ENCODE data around the gene CCDC122. TPM values are rescaled to one million over a fixed set of nuclear protein-coding genes. Genes with fewer than 3 reads are reported as not detected.

Gene CCDC122
- total RNA-seq, 6 experiments from 2014 or later, result 3.9 to 6.3 (median 5.2) TPM

DNA sequence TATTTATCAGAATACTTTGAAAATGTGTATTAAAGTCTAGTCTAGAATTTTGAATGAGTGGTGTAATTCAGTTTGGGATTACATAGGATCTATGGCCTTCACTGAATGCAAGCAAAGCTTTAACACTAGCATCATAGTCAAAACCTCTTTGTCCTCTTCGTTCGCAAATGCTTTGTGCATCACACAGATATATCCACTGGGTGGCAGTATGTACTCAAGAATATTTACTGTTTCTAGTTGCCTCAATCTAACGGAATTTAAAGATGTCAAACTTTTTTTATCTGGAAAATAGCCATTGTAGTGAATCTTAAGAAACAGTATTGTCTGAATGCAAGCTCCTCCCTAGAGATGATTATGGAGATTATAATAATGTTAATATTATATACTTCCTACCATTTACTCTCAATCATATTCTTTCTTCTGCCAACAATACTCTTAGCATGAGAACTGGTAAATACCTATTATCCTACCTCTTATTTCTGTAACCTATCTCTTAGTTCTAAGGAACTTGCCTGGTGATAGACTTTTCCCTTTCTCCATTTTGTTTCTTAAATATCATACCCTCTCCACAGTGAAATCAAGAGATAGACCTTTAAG lies 26.0 kb upstream of the CCDC122 start:
- DNase-seq, result peak; percentile 60
- H3K4me3 Mint-ChIP-seq, result no peak overlapping the region
- no peaks in the 10 kb centered on the region for H3K9me3 Mint-ChIP-seq
- H3K27me3 Mint-ChIP-seq (ENCODE audit: insufficient read depth), result peaks cover 12% of the 10 kb centered on the region; the same call in 1 of the 2 replicates
- TF ChIP-seq, protein P1, sequence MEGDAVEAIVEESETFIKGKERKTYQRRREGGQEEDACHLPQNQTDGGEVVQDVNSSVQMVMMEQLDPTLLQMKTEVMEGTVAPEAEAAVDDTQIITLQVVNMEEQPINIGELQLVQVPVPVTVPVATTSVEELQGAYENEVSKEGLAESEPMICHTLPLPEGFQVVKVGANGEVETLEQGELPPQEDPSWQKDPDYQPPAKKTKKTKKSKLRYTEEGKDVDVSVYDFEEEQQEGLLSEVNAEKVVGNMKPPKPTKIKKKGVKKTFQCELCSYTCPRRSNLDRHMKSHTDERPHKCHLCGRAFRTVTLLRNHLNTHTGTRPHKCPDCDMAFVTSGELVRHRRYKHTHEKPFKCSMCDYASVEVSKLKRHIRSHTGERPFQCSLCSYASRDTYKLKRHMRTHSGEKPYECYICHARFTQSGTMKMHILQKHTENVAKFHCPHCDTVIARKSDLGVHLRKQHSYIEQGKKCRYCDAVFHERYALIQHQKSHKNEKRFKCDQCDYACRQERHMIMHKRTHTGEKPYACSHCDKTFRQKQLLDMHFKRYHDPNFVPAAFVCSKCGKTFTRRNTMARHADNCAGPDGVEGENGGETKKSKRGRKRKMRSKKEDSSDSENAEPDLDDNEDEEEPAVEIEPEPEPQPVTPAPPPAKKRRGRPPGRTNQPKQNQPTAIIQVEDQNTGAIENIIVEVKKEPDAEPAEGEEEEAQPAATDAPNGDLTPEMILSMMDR (IDR thresholded peaks at IDR 0.05), result peak; percentile 90
- H3K27ac Mint-ChIP-seq, result no peak overlapping the region
- peaks cover 10% of the 10 kb centered on the region for H3K4me1 Mint-ChIP-seq (ENCODE audit: low read depth)
- H3K36me3 Mint-ChIP-seq (ENCODE audit: low read depth), result no peaks in the 10 kb centered on the region

DNA sequence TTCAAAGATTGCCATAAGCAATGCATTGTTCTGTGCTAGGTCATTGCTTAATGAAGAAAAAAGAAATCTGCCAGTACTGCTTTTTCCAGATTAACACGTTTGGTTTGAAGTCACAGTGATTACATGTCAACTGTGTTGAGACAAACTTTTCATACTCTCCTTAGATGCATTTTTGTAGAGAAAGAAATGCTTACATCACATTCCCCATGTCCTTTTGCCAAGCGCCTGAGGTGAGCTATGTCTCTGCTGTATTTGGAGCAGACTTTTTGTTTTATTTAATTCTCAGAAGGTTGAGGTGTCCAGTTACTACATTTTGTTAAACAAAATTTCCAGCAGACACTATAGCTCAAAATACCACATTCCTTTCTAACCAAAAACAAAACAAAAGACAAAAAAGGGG lies 16.4 kb upstream of the CCDC122 start:
- peaks cover 7% of the 10 kb centered on the region; the same call in 1 of the 2 replicates for H3K4me1 Mint-ChIP-seq (ENCODE audit: low read depth)

DNA sequence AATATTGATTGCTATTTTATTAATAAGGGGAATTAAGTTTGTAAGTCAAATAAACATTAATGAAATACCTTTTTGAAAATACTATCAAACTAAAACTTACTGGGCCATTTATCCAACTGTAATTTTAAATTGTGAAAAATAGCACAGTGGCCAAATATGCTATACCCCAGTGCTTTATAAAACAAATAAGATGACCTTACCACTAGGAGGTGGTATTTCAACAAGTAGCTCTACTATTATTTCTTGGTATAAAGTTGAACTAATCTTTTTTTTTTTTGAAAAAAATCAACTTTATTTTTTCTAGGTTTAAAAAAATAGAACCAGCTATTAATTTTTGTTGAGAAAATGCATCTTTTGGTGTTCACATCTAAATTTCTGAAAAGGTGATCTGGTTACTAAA lies 14.9 kb upstream of the CCDC122 start:
- Mint-ChIP-seq H3K9me3 (no peaks in the 10 kb centered on the region), H3K27ac (no peak overlapping the region), H3K36me3 (ENCODE audit: low read depth) (no peaks in the 10 kb centered on the region; the same call in 1 of the 2 replicates), H3K27me3 (ENCODE audit: insufficient read depth) (peaks cover 2% of the 10 kb centered on the region; the same call in 1 of the 2 replicates), H3K4me3 (no peak overlapping the region), H3K4me1 (ENCODE audit: low read depth) (peaks cover 7% of the 10 kb centered on the region; the same call in 1 of the 2 replicates)
- TF ChIP-seq, protein P1 (IDR thresholded peaks at IDR 0.05), result peak; percentile 76
- DNase-seq, result no peak

More for the DNA sequence above, 16.4 kb upstream of the CCDC122 start:
- Mint-ChIP-seq H3K9me3 (no peaks in the 10 kb centered on the region), H3K27me3 (ENCODE audit: insufficient read depth) (peaks cover 2% of the 10 kb centered on the region), H3K36me3 (ENCODE audit: low read depth) (no peaks in the 10 kb centered on the region; the same call in 1 of the 2 replicates), H3K27ac (no peak overlapping the region), H3K4me3 (no peak overlapping the region)
- no peak for DNase-seq
- TF ChIP-seq, protein P1 (IDR thresholded peaks at IDR 0.05), result no peak

DNA sequence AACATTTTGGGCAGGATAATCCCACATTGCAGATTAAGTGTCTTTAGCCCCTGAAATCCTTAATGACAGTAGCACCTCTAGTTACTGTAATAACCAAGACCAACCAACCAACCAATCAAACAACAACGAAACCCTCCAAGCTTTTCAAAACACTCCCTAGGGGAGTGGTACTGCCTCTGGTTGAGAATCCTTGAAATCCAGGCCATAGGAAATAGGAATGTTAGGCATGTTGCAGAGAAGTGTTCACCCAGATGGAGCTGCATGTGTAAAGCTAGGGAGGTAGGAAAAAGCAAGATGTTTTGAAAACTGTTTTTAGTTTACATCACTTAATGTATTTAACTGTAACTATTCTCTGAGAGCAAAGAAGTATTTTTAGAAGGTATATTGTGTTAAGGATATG lies 4.7 kb upstream of the CCDC122 start:
- H3K36me3 Mint-ChIP-seq (ENCODE audit: low read depth), result peaks cover 4% of the 10 kb centered on the region; the same call in 1 of the 2 replicates
- H3K4me3 Mint-ChIP-seq, result no peak overlapping the region
- H3K27me3 Mint-ChIP-seq (ENCODE audit: insufficient read depth), result no peaks in the 10 kb centered on the region
- no peak overlapping the region for H3K27ac Mint-ChIP-seq
- TF ChIP-seq, protein P1 (IDR thresholded peaks at IDR 0.05), result no peak
- peaks cover 9% of the 10 kb centered on the region for H3K4me1 Mint-ChIP-seq (ENCODE audit: low read depth)
- DNase-seq, result no peak
- H3K9me3 Mint-ChIP-seq, result no peaks in the 10 kb centered on the region

DNA sequence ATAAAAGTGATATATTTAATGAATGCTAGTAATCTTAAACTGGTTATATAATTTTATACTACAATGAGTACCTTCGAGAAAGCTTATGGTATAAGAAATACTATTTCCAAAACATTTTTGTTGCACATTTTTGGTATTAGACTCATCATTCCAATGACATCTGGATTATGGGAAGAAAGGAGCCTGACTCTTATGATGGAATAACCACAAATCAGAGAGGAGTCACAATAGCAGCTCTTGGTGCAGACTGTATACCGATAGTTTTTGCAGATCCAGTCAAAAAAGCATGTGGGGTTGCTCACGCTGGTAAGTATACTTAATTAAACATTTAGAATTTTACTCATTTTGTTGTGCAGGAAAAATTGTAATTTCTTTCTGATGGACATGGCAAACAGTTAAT lies 4.1 kb upstream of the CCDC122 start:
- peaks cover 4% of the 10 kb centered on the region; the same call in 1 of the 2 replicates for H3K36me3 Mint-ChIP-seq (ENCODE audit: low read depth)
- H3K9me3 Mint-ChIP-seq, result no peaks in the 10 kb centered on the region

More for the DNA sequence above, 4.1 kb upstream of the CCDC122 start:
- no peak for DNase-seq
- TF ChIP-seq, protein P1 (IDR thresholded peaks at IDR 0.05), result no peak
- Mint-ChIP-seq H3K27ac (no peak overlapping the region), H3K4me1 (ENCODE audit: low read depth) (peaks cover 11% of the 10 kb centered on the region), H3K4me3 (no peak overlapping the region), H3K27me3 (ENCODE audit: insufficient read depth) (no peaks in the 10 kb centered on the region)
